Natural killer cell treated with Interleukin-12 subunit alpha and Interleukin-12 subunit beta and Interleukin-15 and Interleukin-18, amount 100 ng/mL, for 72 hours (primary cell): ENCODE measurements around the gene SNED1. TPM values are rescaled to one million over a fixed set of nuclear protein-coding genes. Genes with fewer than 3 reads are reported as not detected.

ENCODE experiments used
- ATAC-seq, 2 donors: fragments of 150-1000 bp; cut with Tn5 transposase in 1 of 2; sonication (Bioruptor Pico), chemical (Tn5 transposase) in 1 of 2; 2 replicates each; pipeline ENCODE4 v1.10.0; 2021
- DNase-seq: peaks from one replicate; pipeline ENCODE4 v3.0.0; 2022; ENCODE audit warnings: low spot score
- H3K27ac Mint-ChIP-seq, 2 donors: 1 replicate in 1 of 2; 2 replicates in 1 of 2; pipeline ENCODE4 v1.8.0; 2022; ENCODE audit warnings: mixed read lengths in 2 of 2, mild to moderate bottlenecking in 1 of 2, moderate library complexity in 1 of 2
- H3K27me3 Mint-ChIP-seq, 2 donors: 1 replicate in 1 of 2; 2 replicates in 1 of 2; pipeline ENCODE4 v1.8.0; 2022; ENCODE audit warnings: mixed read lengths in 2 of 2
- H3K36me3 Mint-ChIP-seq: one replicate; pipeline ENCODE4 v1.8.0; 2022; ENCODE audit warnings: mixed read lengths
- H3K4me1 Mint-ChIP-seq, 2 donors: 1 replicate in 1 of 2; 2 replicates in 1 of 2; pipeline ENCODE4 v1.8.0; 2022; ENCODE audit warnings: low read depth in 2 of 2, mixed read lengths in 2 of 2, mild to moderate bottlenecking in 1 of 2
- H3K4me3 Mint-ChIP-seq: one replicate; pipeline ENCODE4 v1.8.0; 2022; ENCODE audit warnings: mixed read lengths
- H3K9me3 Mint-ChIP-seq: 2 replicates; pipeline ENCODE4 v1.8.0; 2022; ENCODE audit warnings: mixed read lengths
- total RNA-seq, 2 donors: library from RNA; stranded (reverse); gene quantifications; one replicate each; pipeline ENCODE4 v1.2.3, GENCODE V29; 2022

SNED1 gene
- total RNA-seq, 2 donors from 2014 or later = 0.14 TPM; not detected in 1

GRCh38 chr2:241141214-241141770 lies 142.9 kb downstream of the SNED1 start:
- no peak overlapping the region for H3K27ac Mint-ChIP-seq
- DNase-seq (no peak), ATAC-seq (no peak)
- no peaks in the 10 kb centered on the region for H3K36me3 Mint-ChIP-seq
- no peak overlapping the region for H3K4me3 Mint-ChIP-seq
- H3K27me3 Mint-ChIP-seq = no peaks in the 10 kb centered on the region
- H3K9me3 Mint-ChIP-seq = no peaks in the 10 kb centered on the region
- peaks cover 0 to 3% of the 10 kb centered on the region in 2 donors for H3K4me1 Mint-ChIP-seq

- Mint-ChIP-seq H3K27ac (no peak overlapping the region), H3K4me3 (no peak overlapping the region), H3K9me3 (no peaks in the 10 kb centered on the region), H3K4me1 (peaks cover 0 to 3% of the 10 kb centered on the region in 2 donors), H3K36me3 (no peaks in the 10 kb centered on the region), H3K27me3 (no peaks in the 10 kb centered on the region)
- DNase-seq = no peak
- no peak for ATAC-seq
These were observed 143.6 kb downstream of the SNED1 start for GRCh38 chr2:241142063-241142462.

GRCh38 chr2:241142593-241142992 lies 144.2 kb downstream of the SNED1 start:
- Mint-ChIP-seq H3K27ac (no peak overlapping the region), H3K4me3 (no peak overlapping the region), H3K4me1 (peaks cover 0 to 3% of the 10 kb centered on the region in 2 donors), H3K9me3 (no peaks in the 10 kb centered on the region), H3K36me3 (no peaks in the 10 kb centered on the region), H3K27me3 (no peaks in the 10 kb centered on the region)
- DNase-seq (no peak), ATAC-seq (no peak)

Other genes with a start within 250 kb of the SNED1 start
- under 1 TPM in 1 of 2 donors, not detected in 1; 0.45 TPM for gene KIF1A, start 178.4 kb upstream of the SNED1 start, total RNA-seq
- not detected for gene AGXT, start 129.8 kb upstream of the SNED1 start, total RNA-seq
- gene MAB21L4, start 102.5 kb upstream of the SNED1 start, total RNA-seq = not detected
- gene CROCC2, start 92.3 kb upstream of the SNED1 start, total RNA-seq = not detected
- 10 to 100 TPM; 38.1 to 40.5 TPM for gene MTERF4, start 103.7 kb downstream of the SNED1 start, total RNA-seq
- 10 to 100 TPM; 69.5 to 78.9 TPM for gene PASK, start 150.9 kb downstream of the SNED1 start, total RNA-seq
- gene PPP1R7, start 151.8 kb downstream of the SNED1 start, total RNA-seq = 100 to 1,000 TPM in 1 of 2 donors, 10 to 100 TPM in 1; 54.8 to 109 TPM
- 1 to 10 TPM; 2.8 to 7.1 TPM for gene ANO7, start 190.1 kb downstream of the SNED1 start, total RNA-seq